Osteoblast (primary cell): Measurements from ENCODE around the gene FAM110D. TPM values are rescaled to one million over a fixed set of nuclear protein-coding genes. Genes with fewer than 3 reads are reported as not detected.

Experiments
- DNase-seq: peaks from one replicate; pipeline ENCODE4 v3.0.0; 2011; ENCODE audit warnings: low spot score, mixed read lengths; ENCODE audit not compliant: insufficient read length; ENCODE audit errors: missing footprints
- H2AFZ ChIP-seq: 2 replicates; pipeline ENCODE4 v1.6.0; 2011; ENCODE audit warnings: mild to moderate bottlenecking, low read length
- H3K27ac ChIP-seq: 2 replicates; pipeline ENCODE4 v1.5.1; 2011; ENCODE audit warnings: mild to moderate bottlenecking, low read depth, low read length, moderate library complexity
- H3K27me3 ChIP-seq: 2 replicates; pipeline ENCODE4 v1.6.0; 2012; ENCODE audit warnings: mild to moderate bottlenecking, control low read depth, inconsistent platforms, low read length, moderate library complexity; ENCODE audit not compliant: insufficient read depth
- H3K36me3 ChIP-seq: 2 replicates; pipeline ENCODE4 v1.5.1; 2011; ENCODE audit warnings: mild to moderate bottlenecking, low read length, control low read depth, moderate library complexity; ENCODE audit not compliant: insufficient read depth
- H3K4me1 ChIP-seq: 2 replicates; pipeline ENCODE4 v1.5.1; 2011; ENCODE audit warnings: mild to moderate bottlenecking, low read length, control low read depth, moderate library complexity; ENCODE audit not compliant: insufficient read depth
- H3K4me2 ChIP-seq: 2 replicates; pipeline ENCODE4 v1.6.0; 2011; ENCODE audit warnings: mild to moderate bottlenecking, low read length; ENCODE audit not compliant: insufficient read depth
- H3K4me3 ChIP-seq: fragments of 200-600 bp; sonication (generic); 3 replicates; pipeline ENCODE4 v1.5.1; 2012; ENCODE audit warnings: mild to moderate bottlenecking, low read length, inconsistent platforms; ENCODE audit not compliant: insufficient read depth
- H3K79me2 ChIP-seq: 2 replicates; pipeline ENCODE4 v1.6.0; 2012; ENCODE audit warnings: mild to moderate bottlenecking, low read length, control low read depth, inconsistent platforms; ENCODE audit not compliant: insufficient read depth
- H3K9me3 ChIP-seq: 2 replicates; pipeline ENCODE4 v1.5.1; 2011; ENCODE audit warnings: low read depth, low read length, control low read depth
- H4K20me1 ChIP-seq: 2 replicates; pipeline ENCODE4 v1.6.0; 2012; ENCODE audit warnings: mild to moderate bottlenecking, low read length, control low read depth; ENCODE audit not compliant: insufficient read depth
- CTCF ChIP-seq: IDR thresholded peaks from 2 replicates; pipeline ENCODE4 v1.5.1; 2011; ENCODE audit warnings: mild to moderate bottlenecking, low read depth, low read length, moderate library complexity; ENCODE audit errors: extremely low read depth
- total RNA-seq: library from RNA; depleted of rRNA; stranded (reverse); fragments of >200 nt; gene quantifications from 2 replicates; pipeline ENCODE4 v1.2.3, GENCODE V29; 2012

The FAM110D gene
- total RNA-seq, 1 donor, result not detected

- DNase-seq, result no peak
These were observed 38.9 kb downstream of the FAM110D start for GRCh38 chr1:26197813-26198212.

GRCh38 chr1:26200413-26200812 lies 41.5 kb downstream of the FAM110D start:
- DNase-seq, result no peak
- H2AFZ ChIP-seq, result no peak overlapping the region
- H3K27me3 ChIP-seq, result peaks cover 28% of the 10 kb centered on the region

More at GRCh38 chr1:26197813-26198212, 38.9 kb downstream of the FAM110D start:
- no peak for TF ChIP-seq CTCF
- peaks cover 28% of the 10 kb centered on the region for H3K27me3 ChIP-seq
- no peak overlapping the region for H3K27ac ChIP-seq
- no peak overlapping the region for H2AFZ ChIP-seq
- no peak overlapping the region for H3K4me2 ChIP-seq
- no peak overlapping the region for H3K4me3 ChIP-seq
- H3K4me1 ChIP-seq, result no peaks in the 10 kb centered on the region
- no peaks in the 10 kb centered on the region for H3K36me3 ChIP-seq
- no peaks in the 10 kb centered on the region for H3K9me3 ChIP-seq
- no peaks in the 10 kb centered on the region for H4K20me1 ChIP-seq
- no peaks in the 10 kb centered on the region for H3K79me2 ChIP-seq

GRCh38 chr1:26203642-26204318 lies 44.9 kb downstream of the FAM110D start:
- Histone ChIP-seq H3K36me3 (no peaks in the 10 kb centered on the region), H3K27me3 (peaks cover 20% of the 10 kb centered on the region), H3K4me2 (no peak overlapping the region), H3K79me2 (no peaks in the 10 kb centered on the region), H3K27ac (no peak overlapping the region), H4K20me1 (no peaks in the 10 kb centered on the region), H2AFZ (no peak overlapping the region), H3K4me3 (no peak overlapping the region), H3K4me1 (no peaks in the 10 kb centered on the region), H3K9me3 (no peaks in the 10 kb centered on the region)
- DNase-seq, result no peak
- TF ChIP-seq CTCF, result no peak

More at GRCh38 chr1:26200413-26200812, 41.5 kb downstream of the FAM110D start:
- Histone ChIP-seq H3K4me1 (no peaks in the 10 kb centered on the region), H3K27ac (no peak overlapping the region), H3K79me2 (no peaks in the 10 kb centered on the region), H3K4me2 (no peak overlapping the region), H3K36me3 (no peaks in the 10 kb centered on the region), H3K4me3 (no peak overlapping the region), H4K20me1 (no peaks in the 10 kb centered on the region), H3K9me3 (no peaks in the 10 kb centered on the region)
- no peak for TF ChIP-seq CTCF

GRCh38 chr1:26210147-26210870 lies 51.4 kb downstream of the FAM110D start:
- DNase-seq, result no peak
- H3K9me3 ChIP-seq, result no peaks in the 10 kb centered on the region
- no peaks in the 10 kb centered on the region for H3K79me2 ChIP-seq
- no peak for TF ChIP-seq CTCF
- H3K36me3 ChIP-seq, result no peaks in the 10 kb centered on the region
- no peaks in the 10 kb centered on the region for H4K20me1 ChIP-seq
- no peak overlapping the region for H3K4me2 ChIP-seq
- H2AFZ ChIP-seq, result no peak overlapping the region
- H3K27ac ChIP-seq, result no peak overlapping the region
- no peak overlapping the region for H3K4me3 ChIP-seq
- no peaks in the 10 kb centered on the region for H3K27me3 ChIP-seq
- H3K4me1 ChIP-seq, result no peaks in the 10 kb centered on the region
